ENCODE data around the gene ASTN1.

Gene ASTN1

GRCh38 chr1:177164380-177165068, at the start of gene ASTN1:
ASTN1 (minus strand) TSS chr1:177164712; CDS start chr1:177164676, 36 bp downstream.
- DNase-seq: no peak

- no peak for DNase-seq
These were observed 46.7 kb upstream of the ASTN1 start for GRCh38 chr1:177211231-177211630.

DNA sequence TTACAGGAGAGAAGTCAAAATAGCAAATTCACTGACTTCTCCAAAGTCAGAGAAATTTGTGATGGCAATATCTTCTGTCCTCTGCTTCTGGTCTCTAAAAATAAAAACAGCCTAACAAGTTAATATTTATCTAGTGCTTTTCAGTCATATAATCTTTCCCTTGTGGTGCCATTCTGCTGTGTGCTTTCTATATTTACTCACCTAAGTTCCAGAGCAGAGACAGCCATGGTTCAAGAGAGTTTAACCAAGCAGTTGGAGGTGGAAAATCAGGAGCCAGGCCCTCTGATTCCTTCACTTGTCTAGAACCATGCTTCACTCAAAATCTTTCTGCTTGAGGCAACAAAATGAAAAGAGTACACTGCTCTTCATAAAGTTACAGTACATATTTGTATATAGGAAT, 45.6 kb upstream of the ASTN1 start:
- no peak for DNase-seq

- DNase-seq: no peak
These were observed 44.8 kb upstream of the ASTN1 start for GRCh38 chr1:177209357-177209756.

DNA sequence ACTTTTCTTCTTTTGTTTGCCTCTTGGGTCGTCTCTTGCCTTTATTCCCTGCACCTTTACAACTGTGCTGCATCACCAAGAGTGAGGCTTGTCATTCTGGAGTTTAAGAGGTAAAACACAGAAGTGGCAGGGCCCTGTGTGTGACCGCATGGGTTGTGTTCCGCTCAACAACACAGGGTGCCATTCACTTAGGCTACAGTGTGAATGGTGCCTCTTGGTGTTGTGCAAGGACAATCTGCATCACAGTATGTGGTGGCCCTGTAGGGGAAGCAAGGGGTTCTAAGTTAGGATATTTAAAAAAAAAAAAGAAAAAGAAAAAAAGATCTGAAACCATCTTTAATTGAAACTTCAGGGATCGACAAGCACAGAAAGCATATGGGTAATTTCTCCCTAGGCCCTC, 44.4 kb upstream of the ASTN1 start:
- no peak for DNase-seq

DNA sequence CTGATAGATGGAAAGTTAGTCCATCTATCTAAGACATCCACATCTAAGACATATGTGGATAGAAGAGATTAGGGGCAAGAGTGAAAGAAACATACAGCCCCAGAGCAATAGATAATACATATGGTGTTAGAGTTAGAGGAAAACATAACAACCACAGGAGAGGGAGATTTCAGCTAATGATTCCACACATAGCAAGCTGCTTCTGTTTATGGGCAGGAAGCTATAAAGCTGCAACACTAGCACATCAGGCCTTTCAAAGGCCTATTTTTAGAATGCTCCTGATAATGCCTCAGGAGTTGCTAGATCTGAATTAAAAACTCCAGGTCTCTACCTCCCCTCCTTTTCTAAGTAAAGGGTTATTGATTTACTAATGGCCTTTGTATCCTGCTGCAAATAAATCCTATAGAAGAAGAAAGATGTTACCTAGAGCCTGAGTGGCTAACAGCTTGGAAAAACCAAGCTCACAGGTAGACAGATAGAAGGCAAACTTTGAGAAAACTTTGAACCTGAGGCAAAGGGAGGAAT, 42.4 kb upstream of the ASTN1 start:
- no peak for DNase-seq

DNA sequence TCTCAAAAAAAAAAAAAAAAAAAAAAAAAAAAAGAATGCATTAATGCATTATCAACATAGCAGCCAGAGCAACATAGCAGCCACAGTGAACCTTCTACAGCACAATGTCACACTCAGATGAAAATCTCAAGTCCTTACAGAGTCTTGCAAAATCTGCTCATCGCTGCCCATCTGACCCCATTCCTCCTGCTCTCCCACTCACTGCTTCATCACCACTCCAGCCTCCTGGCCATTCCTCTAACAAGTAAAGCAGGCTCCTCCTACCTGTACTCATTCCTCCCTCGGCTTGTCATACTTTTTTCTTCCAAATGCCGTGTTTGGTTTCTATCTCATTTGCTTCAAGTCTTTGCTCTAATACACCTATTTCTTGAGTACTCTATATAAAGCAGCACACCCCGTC, 35.8 kb upstream of the ASTN1 start:
- DNase-seq: no peak

DNA sequence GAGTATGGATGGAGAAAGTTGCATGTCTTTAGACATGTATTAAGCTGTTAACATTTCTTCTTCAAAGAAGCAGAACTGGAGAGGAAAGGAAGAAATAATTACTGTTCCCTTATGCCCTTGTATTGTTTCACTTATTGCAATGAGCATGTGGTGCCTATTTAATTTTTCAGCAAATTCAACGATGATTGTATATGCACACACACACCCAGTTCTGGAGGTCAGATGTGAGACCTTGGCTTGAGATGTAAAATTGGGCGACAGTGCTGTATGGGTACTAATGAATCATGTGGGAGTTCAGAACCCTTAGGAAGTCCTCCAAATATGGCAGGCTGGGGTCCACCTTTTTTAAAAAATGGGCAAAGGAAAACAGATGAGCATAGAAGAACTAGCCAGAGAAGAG, 33.7 kb upstream of the ASTN1 start:
- no peak for DNase-seq

GRCh38 chr1:177190308-177190970, 25.9 kb upstream of the ASTN1 start:
- no peak for DNase-seq

GRCh38 chr1:177186639-177187038, 22.1 kb upstream of the ASTN1 start:
- DNase-seq: no peak

- DNase-seq: no peak
These were observed 20.7 kb upstream of the ASTN1 start for GRCh38 chr1:177185209-177185608.

- no peak for DNase-seq
These were observed 19.3 kb upstream of the ASTN1 start for GRCh38 chr1:177183836-177184235.

DNA sequence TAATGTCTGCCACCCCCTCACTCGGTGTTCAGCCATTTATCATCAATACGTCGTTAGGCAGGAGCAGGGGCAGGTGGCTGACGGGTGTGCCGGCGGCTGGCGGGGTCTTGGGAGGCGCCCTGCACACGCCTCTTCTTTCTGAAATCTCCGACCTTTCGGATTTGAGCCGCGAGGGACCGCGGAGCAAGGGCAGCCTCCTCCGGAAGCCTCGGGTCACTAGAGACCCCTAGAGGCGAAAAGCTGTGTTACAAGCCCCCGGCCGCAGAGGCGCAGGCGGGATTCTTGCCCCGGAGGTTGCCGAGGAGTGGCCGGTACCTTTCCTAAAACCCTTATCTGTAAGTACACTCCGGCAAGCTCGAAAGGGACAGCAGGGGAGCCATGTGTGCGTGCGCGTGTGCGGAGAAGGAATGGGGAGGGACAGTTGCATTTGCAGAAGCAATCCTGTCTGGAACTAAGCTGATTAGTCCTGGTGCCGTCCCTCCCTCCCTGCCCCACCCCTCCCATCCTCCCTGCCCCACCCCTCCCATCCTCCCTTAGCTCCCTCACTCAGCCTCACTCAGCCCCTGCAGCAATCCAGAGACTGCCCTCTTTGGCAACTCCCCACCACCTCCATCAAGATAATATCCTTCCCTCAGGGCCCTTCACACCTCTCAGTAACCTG, 17.2 kb upstream of the ASTN1 start:
- peak; percentile 31 for DNase-seq

GRCh38 chr1:177181280-177181630, 16.7 kb upstream of the ASTN1 start:
- DNase-seq: no peak

GRCh38 chr1:177174921-177175634, 10.6 kb upstream of the ASTN1 start:
- no peak for DNase-seq

DNA sequence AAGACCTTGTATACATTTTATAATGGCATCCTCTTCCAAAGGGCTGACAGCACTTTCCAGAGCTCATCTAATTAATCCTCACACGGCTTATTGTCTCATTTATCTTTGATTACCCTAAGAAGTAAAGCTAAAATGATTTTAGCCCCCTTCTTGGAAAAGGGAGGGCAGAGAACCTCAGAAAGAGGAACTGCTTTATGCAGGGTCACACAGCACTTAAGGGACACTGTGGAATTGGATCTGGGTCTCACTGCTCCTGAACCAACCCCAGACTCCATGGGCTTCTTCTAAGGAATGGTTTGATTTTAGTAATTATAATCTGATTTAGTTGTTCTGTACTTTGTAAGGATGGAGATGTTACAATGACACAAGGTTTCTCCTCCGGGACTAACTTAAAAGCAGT, 9.5 kb upstream of the ASTN1 start:
- no peak for DNase-seq

- DNase-seq: no peak
These were observed 8.4 kb upstream of the ASTN1 start for GRCh38 chr1:177172866-177173265.

DNA sequence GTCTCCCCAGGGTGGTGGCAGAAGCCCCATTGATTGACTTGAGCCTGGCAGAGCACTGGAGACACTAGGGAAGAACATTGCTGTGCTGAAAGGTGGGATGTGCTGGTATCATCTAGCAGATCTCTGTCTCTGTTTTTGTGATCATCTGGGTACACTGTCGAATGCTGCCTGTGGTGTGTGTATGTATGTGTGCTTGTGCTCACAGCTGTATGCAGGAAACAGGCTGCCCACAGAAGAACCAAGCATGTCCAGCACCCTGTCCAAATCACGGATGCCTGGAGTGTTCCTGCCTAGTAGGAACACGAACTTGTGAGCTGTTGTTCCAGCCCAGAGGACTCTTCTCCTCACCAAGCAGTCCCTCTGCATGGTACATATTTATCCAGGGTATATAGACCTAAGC, 7.8 kb upstream of the ASTN1 start:
- no peak for DNase-seq

- DNase-seq: no peak
These were observed 7.1 kb upstream of the ASTN1 start for GRCh38 chr1:177171536-177172123.

GRCh38 chr1:177170756-177171535, 6.4 kb upstream of the ASTN1 start, which contains the start of gene BRINP2:
BRINP2 (plus strand) TSS chr1:177170958; CDS start chr1:177229877, 58,919 bp downstream.
- DNase-seq: no peak

DNA sequence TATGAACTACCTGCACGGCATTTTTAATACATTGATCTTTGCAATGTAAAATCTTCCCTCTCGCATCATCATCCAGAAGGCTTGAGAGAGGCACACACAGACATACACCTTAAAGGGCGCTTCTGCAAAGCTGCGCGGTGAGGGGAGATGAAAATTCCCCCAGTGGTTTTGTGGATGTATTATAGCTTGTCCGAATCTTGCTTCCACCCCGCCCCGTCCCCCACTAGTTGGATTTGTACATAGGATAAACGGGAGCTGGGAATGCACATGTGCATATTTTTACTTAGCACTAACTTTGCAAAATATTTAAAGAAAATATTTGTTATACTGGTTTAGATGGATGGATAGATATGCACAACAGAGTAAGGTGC, 542 bp upstream of the ASTN1 start:
- DNase-seq: no peak

GRCh38 chr1:177163844-177164379, 600 bp downstream of the ASTN1 start:
- DNase-seq: no peak
